MM.1S (cell line): ENCODE measurements around the gene HGD.
"Not testable (repeated sequence)": the region's sequence is repeated elsewhere in the genome, so short reads cannot be mapped to it uniquely, and the experiment has no call there.

ENCODE experiments used
- EZH2 ChIP-seq: fragments of 300-600 bp; sonication (generic); optimal IDR thresholded peaks from 2 replicates; pipeline ENCODE3; 2017; ENCODE audit warnings: low read depth, mild to moderate bottlenecking, antibody characterized with exemption, low read length, mixed read lengths
- EZH2phosphoT487 ChIP-seq: fragments of 300-600 bp; sonication (generic); IDR thresholded peaks from 2 replicates; pipeline ENCODE4 v1.6.1; 2018; ENCODE audit warnings: antibody characterized with exemption, low read length
- TF ChIP-seq, protein P1 (sequence below): fragments of 300-600 bp; sonication (generic); IDR thresholded peaks from 2 replicates; pipeline ENCODE4 v1.5.1; 2016; ENCODE audit warnings: antibody characterized with exemption, low read length, mixed read lengths

- TF ChIP-seq, protein P1, sequence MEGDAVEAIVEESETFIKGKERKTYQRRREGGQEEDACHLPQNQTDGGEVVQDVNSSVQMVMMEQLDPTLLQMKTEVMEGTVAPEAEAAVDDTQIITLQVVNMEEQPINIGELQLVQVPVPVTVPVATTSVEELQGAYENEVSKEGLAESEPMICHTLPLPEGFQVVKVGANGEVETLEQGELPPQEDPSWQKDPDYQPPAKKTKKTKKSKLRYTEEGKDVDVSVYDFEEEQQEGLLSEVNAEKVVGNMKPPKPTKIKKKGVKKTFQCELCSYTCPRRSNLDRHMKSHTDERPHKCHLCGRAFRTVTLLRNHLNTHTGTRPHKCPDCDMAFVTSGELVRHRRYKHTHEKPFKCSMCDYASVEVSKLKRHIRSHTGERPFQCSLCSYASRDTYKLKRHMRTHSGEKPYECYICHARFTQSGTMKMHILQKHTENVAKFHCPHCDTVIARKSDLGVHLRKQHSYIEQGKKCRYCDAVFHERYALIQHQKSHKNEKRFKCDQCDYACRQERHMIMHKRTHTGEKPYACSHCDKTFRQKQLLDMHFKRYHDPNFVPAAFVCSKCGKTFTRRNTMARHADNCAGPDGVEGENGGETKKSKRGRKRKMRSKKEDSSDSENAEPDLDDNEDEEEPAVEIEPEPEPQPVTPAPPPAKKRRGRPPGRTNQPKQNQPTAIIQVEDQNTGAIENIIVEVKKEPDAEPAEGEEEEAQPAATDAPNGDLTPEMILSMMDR = not testable (repeated sequence)
- not testable (repeated sequence) for TF ChIP-seq EZH2phosphoT487, EZH2
Observed at GRCh38 chr3:120638820-120639219, 43.2 kb downstream of the HGD start.
